K562 (cell line): ENCODE data around the gene ANK3. TPM values are rescaled to one million over a fixed set of nuclear protein-coding genes. Genes with fewer than 3 reads are reported as not detected.

ENCODE experiments used
- BRD9 ChIP-seq: fragments of 450-650 bp; IDR thresholded peaks from 2 replicates; pipeline ENCODE4 v1.6.1; 2018; ENCODE audit warnings: low read depth; ENCODE audit not compliant: partially characterized antibody
- FOXA3 ChIP-seq, 2 experiments: fragments of 450-650 bp in 1 of 2; sonication (generic) in 1 of 2; formaldehyde crosslinking; IDR thresholded peaks in 1 of 2; conservative IDR thresholded peaks in 1 of 2; 2 replicates each; pipeline versions ENCODE4 v1.4.0 to v1.8.0; 2020 to 2022; ENCODE audit warnings: mild to moderate bottlenecking in 2 of 2, missing genetic modification reagents in 1 of 2
- FOXK2 ChIP-seq, 2 experiments: fragments of 450-650 bp; IDR thresholded peaks in 1 of 2; conservative IDR thresholded peaks in 1 of 2; 2 replicates each; pipeline ENCODE4 v1.6.1; 2016; ENCODE audit warnings: low read depth in 2 of 2, mild to moderate bottlenecking in 1 of 2
- IRF2 ChIP-seq: sonication (generic); formaldehyde crosslinking; IDR thresholded peaks from 2 replicates; pipeline ENCODE4 v1.8.1; 2022; ENCODE audit warnings: mild to moderate bottlenecking, missing genetic modification reagents
- NR4A1 ChIP-seq, 2 experiments: fragments of 250-450 bp in 1 of 2; fragments of 450-650 bp in 1 of 2; sonication (Bioruptor Pico) in 1 of 2; IDR thresholded peaks; 2 replicates each; pipeline versions ENCODE4 v1.4.0 to v1.6.1; 2016 to 2020; ENCODE audit warnings: mild to moderate bottlenecking in 2 of 2, missing compliant biosample characterization in 1 of 2, missing genetic modification characterization in 1 of 2, moderate library complexity in 1 of 2
- polyA plus RNA-seq, 8 experiments: library from polyadenylated mRNA; depleted of rRNA in 4 of 8; stranded (reverse) in 5 of 8; unstranded in 3 of 8; fragments of >200 nt; fragmentation: Nextera tagmentation in 2 of 8; fragmentation: Illumina TruSeq in 1 of 8; extraction: Ambion mirVana in 2 of 8; extraction: Trizol in 1 of 8; gene quantifications; 2 replicates each; pipeline versions ENCODE4 v1.2.1 to v1.2.3, GENCODE V29; 2011 to 2014; ENCODE audit warnings: inconsistent platforms in 1 of 8, missing spikeins in 1 of 8
- total RNA-seq, 7 experiments: library from RNA; depleted of rRNA in 6 of 7; stranded (reverse); fragments of >200 nt in 6 of 7; fragmentation: Illumina TruSeq in 2 of 7; extraction: Trizol in 2 of 7; gene quantifications; 2 replicates each; pipeline versions ENCODE4 v1.2.1 to v1.2.3, GENCODE V29; 2011 to 2021; ENCODE audit warnings: low replicate concordance in 1 of 7
- TF ChIP-seq, protein P1 (sequence below): fragments of 250-450 bp; sonication (Bioruptor Pico); IDR thresholded peaks from 2 replicates; pipeline ENCODE4 v1.4.0; 2020; ENCODE audit warnings: mild to moderate bottlenecking, moderate library complexity
- TF ChIP-seq, protein P2 (sequence below): fragments of 450-650 bp; IDR thresholded peaks from 2 replicates; pipeline ENCODE4 v1.7.0; 2016; ENCODE audit warnings: borderline replicate concordance
- TF ChIP-seq, protein P3 (sequence below): fragments of 200-800 bp; sonication (Bioruptor generic); IDR thresholded peaks from 2 replicates; pipeline ENCODE4 v1.6.1; 2016; ENCODE audit warnings: missing genetic modification characterization, missing compliant biosample characterization
- TF ChIP-seq, protein P4 (sequence below): fragments of 450-650 bp; IDR thresholded peaks from 2 replicates; pipeline ENCODE4 v1.6.1; 2017; ENCODE audit warnings: mild to moderate bottlenecking, moderate library complexity
- TF ChIP-seq, protein P5 (sequence below), 2 experiments: fragments of 450-650 bp; conservative IDR thresholded peaks; 2 replicates each; pipeline ENCODE4 v1.6.1; 2017; ENCODE audit warnings: mild to moderate bottlenecking in 2 of 2, moderate library complexity in 2 of 2

Gene ANK3
- total and polyA plus RNA-seq, 9 of the 15 experiments (the other 6 are each of a cell fraction or from before 2014, with no cell fraction given), result 10.0 to 32.3 (median 17.9) TPM

DNA sequence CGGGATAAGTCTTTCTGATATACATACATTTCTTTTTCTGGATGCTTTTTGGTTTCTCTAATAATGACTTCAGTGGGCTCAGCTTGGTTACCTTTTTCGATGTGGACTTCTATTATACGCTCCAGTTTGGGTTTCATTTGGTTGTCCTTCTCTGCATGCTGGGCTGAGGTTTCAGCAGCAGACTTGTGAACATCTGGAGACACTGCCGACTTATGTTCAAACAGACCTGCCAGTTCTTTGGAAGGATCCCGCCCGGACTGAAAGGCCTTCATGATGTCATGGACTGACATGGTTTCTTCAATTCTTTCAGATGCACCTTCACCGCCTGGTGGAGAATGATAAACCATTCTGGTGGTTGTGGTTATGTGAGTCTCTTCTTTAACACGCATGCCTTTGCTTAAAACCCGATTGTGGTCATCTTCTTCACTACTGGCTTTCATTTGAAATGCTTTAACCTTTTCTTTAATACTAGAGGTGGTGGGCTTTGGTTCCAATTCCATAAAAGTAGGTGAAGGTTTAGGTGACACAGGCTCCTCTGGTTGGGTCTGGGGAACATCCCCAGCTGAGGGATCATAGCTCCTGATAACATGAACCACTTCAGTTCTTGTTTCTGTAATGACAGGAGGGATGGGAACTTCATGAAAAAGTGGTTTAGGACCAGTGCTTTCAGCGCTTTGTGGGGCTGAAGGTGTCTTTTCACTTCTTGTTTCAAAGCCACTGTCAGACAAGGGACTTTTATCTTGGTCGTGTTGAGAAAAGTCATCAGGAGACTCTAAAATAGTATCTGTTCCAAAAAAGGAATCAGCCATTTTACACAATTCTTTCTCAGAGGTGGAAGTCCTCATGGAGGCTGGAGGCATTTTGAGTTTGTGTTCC, 315.7 kb downstream of the ANK3 start (continued):
- no peak for TF ChIP-seq NR4A1 (CRISPR knock-in tag; IDR thresholded peaks at IDR 0.05)
- TF ChIP-seq NR4A1 (tag; IDR thresholded peaks at IDR 0.05), result no peak
- TF ChIP-seq, protein P1, sequence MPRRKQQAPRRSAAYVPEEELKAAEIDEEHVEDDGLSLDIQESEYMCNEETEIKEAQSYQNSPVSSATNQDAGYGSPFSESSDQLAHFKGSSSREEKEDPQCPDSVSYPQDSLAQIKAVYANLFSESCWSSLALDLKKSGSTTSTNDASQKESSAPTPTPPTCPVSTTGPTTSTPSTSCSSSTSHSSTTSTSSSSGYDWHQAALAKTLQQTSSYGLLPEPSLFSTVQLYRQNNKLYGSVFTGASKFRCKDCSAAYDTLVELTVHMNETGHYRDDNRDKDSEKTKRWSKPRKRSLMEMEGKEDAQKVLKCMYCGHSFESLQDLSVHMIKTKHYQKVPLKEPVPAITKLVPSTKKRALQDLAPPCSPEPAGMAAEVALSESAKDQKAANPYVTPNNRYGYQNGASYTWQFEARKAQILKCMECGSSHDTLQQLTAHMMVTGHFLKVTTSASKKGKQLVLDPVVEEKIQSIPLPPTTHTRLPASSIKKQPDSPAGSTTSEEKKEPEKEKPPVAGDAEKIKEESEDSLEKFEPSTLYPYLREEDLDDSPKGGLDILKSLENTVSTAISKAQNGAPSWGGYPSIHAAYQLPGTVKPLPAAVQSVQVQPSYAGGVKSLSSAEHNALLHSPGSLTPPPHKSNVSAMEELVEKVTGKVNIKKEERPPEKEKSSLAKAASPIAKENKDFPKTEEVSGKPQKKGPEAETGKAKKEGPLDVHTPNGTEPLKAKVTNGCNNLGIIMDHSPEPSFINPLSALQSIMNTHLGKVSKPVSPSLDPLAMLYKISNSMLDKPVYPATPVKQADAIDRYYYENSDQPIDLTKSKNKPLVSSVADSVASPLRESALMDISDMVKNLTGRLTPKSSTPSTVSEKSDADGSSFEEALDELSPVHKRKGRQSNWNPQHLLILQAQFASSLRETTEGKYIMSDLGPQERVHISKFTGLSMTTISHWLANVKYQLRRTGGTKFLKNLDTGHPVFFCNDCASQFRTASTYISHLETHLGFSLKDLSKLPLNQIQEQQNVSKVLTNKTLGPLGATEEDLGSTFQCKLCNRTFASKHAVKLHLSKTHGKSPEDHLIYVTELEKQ (CRISPR knock-in tag), result no peak
- TF ChIP-seq, protein P2, sequence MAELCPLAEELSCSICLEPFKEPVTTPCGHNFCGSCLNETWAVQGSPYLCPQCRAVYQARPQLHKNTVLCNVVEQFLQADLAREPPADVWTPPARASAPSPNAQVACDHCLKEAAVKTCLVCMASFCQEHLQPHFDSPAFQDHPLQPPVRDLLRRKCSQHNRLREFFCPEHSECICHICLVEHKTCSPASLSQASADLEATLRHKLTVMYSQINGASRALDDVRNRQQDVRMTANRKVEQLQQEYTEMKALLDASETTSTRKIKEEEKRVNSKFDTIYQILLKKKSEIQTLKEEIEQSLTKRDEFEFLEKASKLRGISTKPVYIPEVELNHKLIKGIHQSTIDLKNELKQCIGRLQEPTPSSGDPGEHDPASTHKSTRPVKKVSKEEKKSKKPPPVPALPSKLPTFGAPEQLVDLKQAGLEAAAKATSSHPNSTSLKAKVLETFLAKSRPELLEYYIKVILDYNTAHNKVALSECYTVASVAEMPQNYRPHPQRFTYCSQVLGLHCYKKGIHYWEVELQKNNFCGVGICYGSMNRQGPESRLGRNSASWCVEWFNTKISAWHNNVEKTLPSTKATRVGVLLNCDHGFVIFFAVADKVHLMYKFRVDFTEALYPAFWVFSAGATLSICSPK, result no peak
- TF ChIP-seq, protein P3, sequence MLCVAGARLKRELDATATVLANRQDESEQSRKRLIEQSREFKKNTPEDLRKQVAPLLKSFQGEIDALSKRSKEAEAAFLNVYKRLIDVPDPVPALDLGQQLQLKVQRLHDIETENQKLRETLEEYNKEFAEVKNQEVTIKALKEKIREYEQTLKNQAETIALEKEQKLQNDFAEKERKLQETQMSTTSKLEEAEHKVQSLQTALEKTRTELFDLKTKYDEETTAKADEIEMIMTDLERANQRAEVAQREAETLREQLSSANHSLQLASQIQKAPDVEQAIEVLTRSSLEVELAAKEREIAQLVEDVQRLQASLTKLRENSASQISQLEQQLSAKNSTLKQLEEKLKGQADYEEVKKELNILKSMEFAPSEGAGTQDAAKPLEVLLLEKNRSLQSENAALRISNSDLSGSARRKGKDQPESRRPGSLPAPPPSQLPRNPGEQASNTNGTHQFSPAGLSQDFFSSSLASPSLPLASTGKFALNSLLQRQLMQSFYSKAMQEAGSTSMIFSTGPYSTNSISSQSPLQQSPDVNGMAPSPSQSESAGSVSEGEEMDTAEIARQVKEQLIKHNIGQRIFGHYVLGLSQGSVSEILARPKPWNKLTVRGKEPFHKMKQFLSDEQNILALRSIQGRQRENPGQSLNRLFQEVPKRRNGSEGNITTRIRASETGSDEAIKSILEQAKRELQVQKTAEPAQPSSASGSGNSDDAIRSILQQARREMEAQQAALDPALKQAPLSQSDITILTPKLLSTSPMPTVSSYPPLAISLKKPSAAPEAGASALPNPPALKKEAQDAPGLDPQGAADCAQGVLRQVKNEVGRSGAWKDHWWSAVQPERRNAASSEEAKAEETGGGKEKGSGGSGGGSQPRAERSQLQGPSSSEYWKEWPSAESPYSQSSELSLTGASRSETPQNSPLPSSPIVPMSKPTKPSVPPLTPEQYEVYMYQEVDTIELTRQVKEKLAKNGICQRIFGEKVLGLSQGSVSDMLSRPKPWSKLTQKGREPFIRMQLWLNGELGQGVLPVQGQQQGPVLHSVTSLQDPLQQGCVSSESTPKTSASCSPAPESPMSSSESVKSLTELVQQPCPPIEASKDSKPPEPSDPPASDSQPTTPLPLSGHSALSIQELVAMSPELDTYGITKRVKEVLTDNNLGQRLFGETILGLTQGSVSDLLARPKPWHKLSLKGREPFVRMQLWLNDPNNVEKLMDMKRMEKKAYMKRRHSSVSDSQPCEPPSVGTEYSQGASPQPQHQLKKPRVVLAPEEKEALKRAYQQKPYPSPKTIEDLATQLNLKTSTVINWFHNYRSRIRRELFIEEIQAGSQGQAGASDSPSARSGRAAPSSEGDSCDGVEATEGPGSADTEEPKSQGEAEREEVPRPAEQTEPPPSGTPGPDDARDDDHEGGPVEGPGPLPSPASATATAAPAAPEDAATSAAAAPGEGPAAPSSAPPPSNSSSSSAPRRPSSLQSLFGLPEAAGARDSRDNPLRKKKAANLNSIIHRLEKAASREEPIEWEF (CRISPR knock-in tag), result 0 out of 2 replicates have a peak, but pooled peaks have one; percentile 29
- TF ChIP-seq, protein P4, sequence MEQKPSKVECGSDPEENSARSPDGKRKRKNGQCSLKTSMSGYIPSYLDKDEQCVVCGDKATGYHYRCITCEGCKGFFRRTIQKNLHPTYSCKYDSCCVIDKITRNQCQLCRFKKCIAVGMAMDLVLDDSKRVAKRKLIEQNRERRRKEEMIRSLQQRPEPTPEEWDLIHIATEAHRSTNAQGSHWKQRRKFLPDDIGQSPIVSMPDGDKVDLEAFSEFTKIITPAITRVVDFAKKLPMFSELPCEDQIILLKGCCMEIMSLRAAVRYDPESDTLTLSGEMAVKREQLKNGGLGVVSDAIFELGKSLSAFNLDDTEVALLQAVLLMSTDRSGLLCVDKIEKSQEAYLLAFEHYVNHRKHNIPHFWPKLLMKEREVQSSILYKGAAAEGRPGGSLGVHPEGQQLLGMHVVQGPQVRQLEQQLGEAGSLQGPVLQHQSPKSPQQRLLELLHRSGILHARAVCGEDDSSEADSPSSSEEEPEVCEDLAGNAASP, result no peak
- no peak for TF ChIP-seq IRF2 (CRISPR knock-in tag)
- TF ChIP-seq, protein P5, sequence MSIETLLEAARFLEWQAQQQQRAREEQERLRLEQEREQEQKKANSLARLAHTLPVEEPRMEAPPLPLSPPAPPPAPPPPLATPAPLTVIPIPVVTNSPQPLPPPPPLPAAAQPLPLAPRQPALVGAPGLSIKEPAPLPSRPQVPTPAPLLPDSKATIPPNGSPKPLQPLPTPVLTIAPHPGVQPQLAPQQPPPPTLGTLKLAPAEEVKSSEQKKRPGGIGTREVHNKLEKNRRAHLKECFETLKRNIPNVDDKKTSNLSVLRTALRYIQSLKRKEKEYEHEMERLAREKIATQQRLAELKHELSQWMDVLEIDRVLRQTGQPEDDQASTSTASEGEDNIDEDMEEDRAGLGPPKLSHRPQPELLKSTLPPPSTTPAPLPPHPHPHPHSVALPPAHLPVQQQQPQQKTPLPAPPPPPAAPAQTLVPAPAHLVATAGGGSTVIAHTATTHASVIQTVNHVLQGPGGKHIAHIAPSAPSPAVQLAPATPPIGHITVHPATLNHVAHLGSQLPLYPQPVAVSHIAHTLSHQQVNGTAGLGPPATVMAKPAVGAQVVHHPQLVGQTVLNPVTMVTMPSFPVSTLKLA (conservative IDR thresholded peaks at IDR 0.05), result 0 out of 4 replicates have a peak, but pooled peaks of 1 of the 2 experiments have one; percentile 21
- TF ChIP-seq BRD9, result peak; percentile 37
- TF ChIP-seq FOXK2 (conservative IDR thresholded peaks at IDR 0.05 in 1 of 2, IDR thresholded peaks at IDR 0.05 in 1 of 2; ENCODE audit: low read depth in 2 of 2), result peak in 1 of 2 experiments; percentile 13; a peak in 1 of 4 replicates
- no peak for TF ChIP-seq FOXA3 (CRISPR knock-in tag; conservative IDR thresholded peaks at IDR 0.05 in 1 of 2, IDR thresholded peaks at IDR 0.05 in 1 of 2)
